Esophagus squamous epithelium (tissue), 4 donors: ENCODE results near the gene SPEG.

ENCODE experiments used
- CTCF ChIP-seq, 6 experiments: fragments of 450-650 bp in 4 of 6; fragments of 200-600 bp in 2 of 6; sonication (generic) in 2 of 6; IDR thresholded peaks; one replicate each; pipeline ENCODE4 v1.5.1; 2016 to 2019; ENCODE audit warnings: antibody characterized with exemption in 6 of 6, mild to moderate bottlenecking in 4 of 6, moderate library complexity in 4 of 6
- POLR2A ChIP-seq, 4 donors: fragments of 450-650 bp; IDR thresholded peaks; one replicate each; pipeline ENCODE4 v1.6.1; 2017; ENCODE audit warnings: antibody characterized with exemption in 4 of 4, mild to moderate bottlenecking in 4 of 4, moderate library complexity in 3 of 4

- TF ChIP-seq CTCF (IDR thresholded peaks at IDR 0.05) (no peak), POLR2A (IDR thresholded peaks at IDR 0.05) (no peak)
Measured at GRCh38 chr2:219458996-219459395, 24.4 kb downstream of the SPEG start.
